PC-9 (cell line): ENCODE data around the gene PRKACG. TPM values are rescaled to one million over a fixed set of nuclear protein-coding genes. Genes with fewer than 3 reads are reported as not detected.

Source experiments
- BruUV-seq: library from RNA; stranded (reverse); fragments of 400-500 nt; replicated peaks from 2 replicates; lab custom pipeline; 2021; lab: Mats Ljungman, UMichigan
- CTCF ChIA-PET: fragments of 300-600 bp; sonication (Branson Sonifier 250); formaldehyde crosslinking; loops from one replicate; lab custom pipeline; 2022; ENCODE audit warnings: antibody characterized with exemption; lab: Charles Lee
- POLR2A ChIA-PET: fragments of 300-600 bp; sonication (Branson Sonifier 250); formaldehyde crosslinking; loops from one replicate; lab custom pipeline; 2022; ENCODE audit warnings: antibody characterized with exemption; ENCODE audit not compliant: unreplicated experiment; lab: Charles Lee
- DNase-seq, 2 experiments: peaks; one replicate each; pipeline versions ENCODE4 v3.0.0 to v3.0.0-alpha.2; 2015 to 2022; ENCODE audit warnings: mixed read lengths in 1 of 2
- H2AFZ ChIP-seq: fragments of 200-600 bp; sonication (generic); 2 replicates; pipeline ENCODE4 v1.8.1; 2017; ENCODE audit warnings: antibody characterized with exemption
- H3F3A ChIP-seq: fragments of 200-600 bp; sonication (generic); 2 replicates; pipeline ENCODE4 v1.8.1; 2017; ENCODE audit warnings: antibody characterized with exemption, mild to moderate bottlenecking, low read depth; ENCODE audit not compliant: insufficient read depth
- H3K27ac ChIP-seq: fragments of 200-600 bp; sonication (generic); 2 replicates; pipeline ENCODE4 v1.6.1; 2016; ENCODE audit warnings: mixed run types
- H3K27me3 ChIP-seq: fragments of 200-600 bp; sonication (generic); 2 replicates; pipeline ENCODE4 v1.6.1; 2016; ENCODE audit warnings: low read depth, mixed run types; ENCODE audit not compliant: insufficient read depth
- H3K36me3 ChIP-seq: fragments of 200-600 bp; sonication (generic); 2 replicates; pipeline ENCODE4 v1.6.1; 2016; ENCODE audit warnings: low read depth, mixed run types
- H3K4me1 ChIP-seq: fragments of 200-600 bp; sonication (generic); replicated peaks from 2 replicates; pipeline ENCODE4 v1.6.1; 2016; ENCODE audit warnings: mixed run types; ENCODE audit not compliant: insufficient read depth
- H3K4me2 ChIP-seq: fragments of 200-600 bp; sonication (generic); 2 replicates; pipeline ENCODE4 v1.6.1; 2017; ENCODE audit warnings: mixed run types
- H3K4me3 ChIP-seq: fragments of 200-600 bp; sonication (generic); 2 replicates; pipeline ENCODE4 v1.6.1; 2016; ENCODE audit warnings: mixed run types
- H3K79me2 ChIP-seq: fragments of 200-600 bp; sonication (generic); 2 replicates; pipeline ENCODE4 v1.6.1; 2017; ENCODE audit warnings: low read depth, mixed run types
- H3K9me2 ChIP-seq: fragments of 200-600 bp; sonication (generic); 2 replicates; pipeline ENCODE4 v1.8.1; 2017; ENCODE audit warnings: mild to moderate bottlenecking; ENCODE audit not compliant: insufficient read depth
- H3K9me3 ChIP-seq: fragments of 200-600 bp; sonication (generic); 2 replicates; pipeline ENCODE4 v1.8.1; 2016; ENCODE audit warnings: low read depth; ENCODE audit not compliant: insufficient read depth
- H4K20me1 ChIP-seq: fragments of 200-600 bp; sonication (generic); 2 replicates; pipeline ENCODE4 v1.8.1; 2017; ENCODE audit not compliant: insufficient read depth
- EZH2 ChIP-seq: fragments of 200-600 bp; sonication (generic); IDR thresholded peaks from 2 replicates; pipeline ENCODE4 v1.8.0; 2017; ENCODE audit warnings: antibody characterized with exemption, low read depth
- intact Hi-C: fragments of 100-400 bp; cut with micrococcal nuclease; formaldehyde crosslinking; loops from one replicate; pipeline ENCODE4 v1.10.0; 2022; ENCODE audit not compliant: unreplicated experiment
- total RNA-seq: library from RNA; stranded (reverse); gene quantifications from 2 replicates; pipeline ENCODE4 v1.2.3, GENCODE V29; 2021
- TF ChIP-seq, protein P1 (sequence below): fragments of 200-600 bp; sonication (generic); conservative IDR thresholded peaks from 2 replicates; pipeline ENCODE4 v1.6.1; 2017; ENCODE audit warnings: mixed run types, antibody characterized with exemption, mild to moderate bottlenecking, moderate library complexity

PRKACG gene
- total RNA-seq, 1 experiment from 2014 or later = not detected

DNA sequence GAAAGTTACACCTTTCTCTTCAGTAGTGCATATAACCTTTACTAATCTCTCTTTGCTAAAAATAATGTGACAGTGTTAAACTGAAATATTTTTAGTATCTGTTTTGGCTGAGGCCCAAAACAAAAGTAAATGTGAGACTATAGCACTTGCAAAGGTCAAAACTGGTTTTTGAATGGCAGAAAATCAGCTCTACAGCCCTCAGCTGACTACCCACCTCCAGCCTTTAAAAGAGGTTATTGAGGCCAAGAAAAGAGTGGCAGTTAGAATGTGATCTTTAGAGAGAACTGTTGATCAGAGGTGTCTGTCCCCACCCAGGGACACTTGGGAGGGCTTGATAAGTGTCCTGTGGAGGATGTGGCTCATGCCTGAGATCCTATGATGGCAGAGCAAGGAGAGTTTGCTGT, 30.9 kb downstream of the PRKACG start:
- Histone ChIP-seq H3K9me2 (no peaks in the 10 kb centered on the region), H3K27me3 (peaks cover 19% of the 10 kb centered on the region; the same call in 1 of the 2 replicates), H3K9me3 (no peaks in the 10 kb centered on the region), H3K79me2 (no peaks in the 10 kb centered on the region), H3K36me3 (no peaks in the 10 kb centered on the region), H3K27ac (no peak overlapping the region), H3K4me2 (no peak overlapping the region), H3K4me3 (no peak overlapping the region), H3F3A (no peaks in the 10 kb centered on the region), H4K20me1 (no peaks in the 10 kb centered on the region), H2AFZ (no peak overlapping the region), H3K4me1 (no peaks in the 10 kb centered on the region)
- no TSS peak for BruUV-seq
- POLR2A ChIA-PET = no interaction called here
- CTCF ChIA-PET = no interaction called here
- DNase-seq = no peak
- TF ChIP-seq, protein P1, sequence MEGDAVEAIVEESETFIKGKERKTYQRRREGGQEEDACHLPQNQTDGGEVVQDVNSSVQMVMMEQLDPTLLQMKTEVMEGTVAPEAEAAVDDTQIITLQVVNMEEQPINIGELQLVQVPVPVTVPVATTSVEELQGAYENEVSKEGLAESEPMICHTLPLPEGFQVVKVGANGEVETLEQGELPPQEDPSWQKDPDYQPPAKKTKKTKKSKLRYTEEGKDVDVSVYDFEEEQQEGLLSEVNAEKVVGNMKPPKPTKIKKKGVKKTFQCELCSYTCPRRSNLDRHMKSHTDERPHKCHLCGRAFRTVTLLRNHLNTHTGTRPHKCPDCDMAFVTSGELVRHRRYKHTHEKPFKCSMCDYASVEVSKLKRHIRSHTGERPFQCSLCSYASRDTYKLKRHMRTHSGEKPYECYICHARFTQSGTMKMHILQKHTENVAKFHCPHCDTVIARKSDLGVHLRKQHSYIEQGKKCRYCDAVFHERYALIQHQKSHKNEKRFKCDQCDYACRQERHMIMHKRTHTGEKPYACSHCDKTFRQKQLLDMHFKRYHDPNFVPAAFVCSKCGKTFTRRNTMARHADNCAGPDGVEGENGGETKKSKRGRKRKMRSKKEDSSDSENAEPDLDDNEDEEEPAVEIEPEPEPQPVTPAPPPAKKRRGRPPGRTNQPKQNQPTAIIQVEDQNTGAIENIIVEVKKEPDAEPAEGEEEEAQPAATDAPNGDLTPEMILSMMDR = no peak
- no peak for TF ChIP-seq EZH2
- intact Hi-C loops = no loop called here

DNA sequence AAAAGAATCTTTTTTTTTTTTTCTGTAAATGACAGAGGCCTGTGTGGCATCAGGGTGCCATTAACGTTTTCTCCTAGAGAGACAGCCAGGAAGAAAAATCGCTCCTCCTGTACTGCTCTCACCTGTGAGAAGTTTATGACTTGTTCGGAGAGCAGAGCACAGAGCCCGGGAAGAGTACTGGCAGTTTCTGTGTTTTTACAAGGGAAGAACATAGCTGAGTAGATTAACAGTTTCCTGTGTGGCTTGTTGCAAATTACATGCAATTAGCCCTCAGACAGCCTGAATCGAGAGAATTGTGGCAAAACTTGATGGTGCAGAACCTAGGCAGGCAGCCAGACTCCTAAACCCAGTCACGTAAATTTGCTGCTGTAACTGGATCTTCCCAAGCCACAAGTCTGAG, 32.1 kb downstream of the PRKACG start:
- DNase-seq = no peak
- Histone ChIP-seq H3K27me3 (peaks cover 20% of the 10 kb centered on the region; the same call in 1 of the 2 replicates), H3K4me3 (no peak overlapping the region), H3K9me3 (no peaks in the 10 kb centered on the region), H3K9me2 (no peaks in the 10 kb centered on the region), H3K27ac (no peak overlapping the region), H3F3A (no peaks in the 10 kb centered on the region), H3K36me3 (no peaks in the 10 kb centered on the region), H3K79me2 (no peaks in the 10 kb centered on the region), H2AFZ (no peak overlapping the region), H4K20me1 (no peaks in the 10 kb centered on the region), H3K4me1 (no peaks in the 10 kb centered on the region), H3K4me2 (no peak overlapping the region)
- intact Hi-C loops = no loop called here
- POLR2A ChIA-PET = no interaction called here
- CTCF ChIA-PET = no interaction called here
- TF ChIP-seq, protein P1 = no peak
- no peak for TF ChIP-seq EZH2
- no TSS peak for BruUV-seq

DNA sequence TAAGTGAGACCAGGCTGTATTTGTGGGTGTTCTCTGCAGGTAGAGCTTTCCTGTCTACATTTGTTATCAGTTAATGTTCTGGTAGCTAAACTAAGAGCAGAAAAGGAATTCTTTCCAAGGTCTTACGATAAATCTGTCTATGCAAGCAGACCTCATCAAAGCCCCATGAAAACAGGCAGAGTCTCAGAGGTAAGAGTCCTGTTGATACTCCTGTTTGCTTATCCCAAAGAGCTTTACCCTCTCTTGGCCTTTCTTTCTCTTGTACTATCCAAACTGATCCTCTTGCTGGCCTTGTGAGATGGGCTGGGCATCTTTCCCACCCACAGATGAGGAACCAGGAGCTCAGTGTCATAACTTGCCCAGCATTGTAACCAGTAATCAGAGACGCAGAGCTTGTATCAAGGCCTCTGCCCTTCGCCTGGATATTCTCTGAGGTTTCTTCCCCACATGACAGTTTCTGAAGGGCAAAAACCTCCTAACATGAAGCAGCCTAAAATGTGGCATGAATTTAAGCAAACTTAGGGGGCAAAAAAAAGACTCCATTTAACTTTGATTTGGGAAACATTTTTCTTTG, 33.5 kb downstream of the PRKACG start:
- Histone ChIP-seq H3K4me2 (no peak overlapping the region), H3K27ac (no peak overlapping the region), H2AFZ (no peak overlapping the region), H3K9me3 (no peaks in the 10 kb centered on the region), H4K20me1 (no peaks in the 10 kb centered on the region), H3K27me3 (peaks cover 15% of the 10 kb centered on the region; the same call in 1 of the 2 replicates), H3K36me3 (no peaks in the 10 kb centered on the region), H3K9me2 (no peaks in the 10 kb centered on the region), H3F3A (no peaks in the 10 kb centered on the region), H3K79me2 (no peaks in the 10 kb centered on the region), H3K4me1 (no peaks in the 10 kb centered on the region), H3K4me3 (no peak overlapping the region)
- no peak for DNase-seq
- TF ChIP-seq, protein P1 = no peak
- no peak for TF ChIP-seq EZH2
- POLR2A ChIA-PET = no interaction called here
- BruUV-seq = no TSS peak
- intact Hi-C loops = no loop called here
- CTCF ChIA-PET = no interaction called here
